Thymus (tissue), 11 donors: ENCODE data around the gene SUPT4H1. TPM values are rescaled to one million over a fixed set of nuclear protein-coding genes. Genes with fewer than 3 reads are reported as not detected.

Experiments used
- DNase-seq, 9 donors: peaks; one replicate each; pipeline ENCODE4 v3.0.0-alpha.2; 2013; ENCODE audit warnings: low spot score in 9 of 9, low read depth in 6 of 9, missing footprints in 1 of 9
- H3K27ac ChIP-seq, 2 donors: one replicate each; pipeline ENCODE4 v1.5.1; 2013; ENCODE audit warnings: control low read depth in 1 of 2, low read depth in 1 of 2, low read length in 1 of 2, mild to moderate bottlenecking in 1 of 2, moderate library complexity in 1 of 2
- H3K27me3 ChIP-seq, 2 donors: one replicate each; pipeline ENCODE4 v1.5.1; 2013; ENCODE audit warnings: low read length in 1 of 2; ENCODE audit not compliant: control insufficient read depth in 2 of 2, insufficient read depth in 1 of 2
- H3K36me3 ChIP-seq, 2 donors: one replicate each; pipeline ENCODE4 v1.5.1; 2013; ENCODE audit warnings: low read length in 1 of 2, mild to moderate bottlenecking in 1 of 2, moderate library complexity in 1 of 2; ENCODE audit not compliant: control insufficient read depth in 2 of 2, insufficient read depth in 2 of 2
- H3K4me1 ChIP-seq, 2 donors: one replicate each; pipeline ENCODE4 v1.5.1; 2013; ENCODE audit warnings: low read length in 2 of 2; ENCODE audit not compliant: control insufficient read depth in 2 of 2, insufficient read depth in 2 of 2
- H3K4me3 ChIP-seq, 2 donors: one replicate each; pipeline ENCODE4 v1.5.1; 2013; ENCODE audit warnings: low read length in 2 of 2, control low read depth in 1 of 2, mild to moderate bottlenecking in 1 of 2
- H3K9me3 ChIP-seq, 2 donors: one replicate each; pipeline ENCODE4 v1.5.1; 2013; ENCODE audit warnings: low read length in 1 of 2, mild to moderate bottlenecking in 1 of 2; ENCODE audit not compliant: control insufficient read depth in 2 of 2, insufficient read depth in 1 of 2
- WGBS: extraction: QIAGEN DNeasy Blood & Tissue Kit; methylation state at CpG from one replicate; pipeline ENCODE4 v1.1.7; 2013; 5-methylcytosine and 5-hydroxymethylcytosine counted together
- polyA plus RNA-seq: library from polyadenylated mRNA; stranded (reverse); fragments of 200-250 nt; gene quantifications from one replicate; pipeline ENCODE4 v1.2.3, GENCODE V29; 2013
- total RNA-seq: library from RNA; stranded (reverse); fragments of 120-200 nt; gene quantifications from one replicate; pipeline ENCODE4 v1.2.4, GENCODE V29; 2013
- donor health status: healthy.

The SUPT4H1 gene
- total and polyA plus RNA-seq, 2 donors: 103 to 119 TPM

DNA sequence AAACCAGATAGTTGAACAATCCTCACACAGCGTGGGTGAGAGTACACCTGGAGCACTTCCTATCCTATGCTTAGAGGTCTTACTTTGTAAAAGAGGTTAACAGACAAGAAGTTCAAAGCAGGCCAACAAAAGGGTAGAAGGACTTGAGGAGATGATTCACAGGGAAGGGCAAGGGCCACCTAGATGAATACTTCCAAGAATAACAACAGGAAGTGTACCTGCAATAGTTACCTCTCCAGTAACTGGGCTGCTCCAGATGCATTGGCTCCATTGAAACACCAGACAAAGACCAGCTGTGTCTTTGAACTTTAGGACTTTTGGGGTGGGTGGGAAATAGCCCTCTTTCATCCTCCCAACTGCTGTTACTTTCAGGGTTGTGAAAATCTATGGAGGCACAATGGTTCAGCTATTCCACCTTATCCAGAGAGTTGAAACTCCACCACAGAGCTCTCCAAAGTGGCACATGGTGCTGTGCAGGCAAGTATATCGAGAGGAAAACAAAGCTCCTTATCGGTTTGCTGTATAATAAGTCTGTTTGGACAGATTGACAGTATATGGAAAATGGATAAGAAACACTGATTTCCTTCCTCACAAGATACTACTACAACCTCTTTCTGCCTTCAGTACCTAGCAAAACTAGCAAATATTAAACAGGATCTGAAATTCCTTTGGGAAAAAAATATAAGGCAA lies 42.7 kb upstream of the SUPT4H1 start:
- Histone ChIP-seq H3K27me3 (no peaks in the 10 kb centered on the region), H3K4me3 (no peak overlapping the region), H3K4me1 (peaks cover 6 to 12% of the 10 kb centered on the region in 2 donors), H3K27ac (no peak overlapping the region), H3K36me3 (no peaks in the 10 kb centered on the region), H3K9me3 (no peaks in the 10 kb centered on the region)
- 79% methylated on average over 3 of the region's 3 CpGs for WGBS
- peak in 1 of 9 donors; percentile 41 for DNase-seq

DNA sequence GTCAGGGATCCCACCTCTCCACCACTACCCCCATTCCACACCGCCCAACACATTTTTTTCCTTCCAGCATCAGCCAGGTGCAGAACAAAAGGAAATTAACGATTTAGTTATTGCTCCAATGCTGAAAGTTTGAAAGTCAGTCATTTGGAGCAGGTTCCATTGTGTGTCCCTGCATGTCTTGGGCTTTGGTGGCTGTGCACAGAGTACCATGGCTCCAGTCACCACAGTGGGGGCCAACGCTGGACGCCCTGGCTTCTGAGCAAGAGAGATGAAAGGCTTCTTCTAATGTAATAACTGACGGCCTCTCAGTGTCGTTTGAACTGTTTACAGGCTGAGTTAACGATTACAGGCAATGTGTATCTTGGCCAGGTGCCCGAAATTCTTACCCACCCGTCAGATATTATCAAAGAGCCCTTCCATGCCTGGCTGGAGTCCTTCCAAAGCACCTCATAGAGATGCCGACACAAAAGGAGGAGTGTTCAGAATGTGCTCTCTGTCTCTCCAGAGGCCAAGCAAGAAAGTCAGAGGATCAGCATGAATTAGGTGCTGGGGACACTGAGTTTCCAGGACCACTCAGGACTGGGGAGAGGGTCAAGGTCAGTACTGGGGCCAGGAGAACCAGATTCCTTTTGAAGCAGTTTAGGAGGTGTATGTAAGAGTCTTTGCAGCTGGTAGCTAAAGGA lies 39.4 kb upstream of the SUPT4H1 start:
- Histone ChIP-seq H3K4me3 (no peak overlapping the region), H3K27ac (no peak overlapping the region), H3K9me3 (no peaks in the 10 kb centered on the region), H3K27me3 (no peaks in the 10 kb centered on the region), H3K36me3 (no peaks in the 10 kb centered on the region), H3K4me1 (peaks cover 20 to 25% of the 10 kb centered on the region in 2 donors)
- DNase-seq: no peak
- WGBS: 89% methylated on average over 10 of the region's 10 CpGs

DNA sequence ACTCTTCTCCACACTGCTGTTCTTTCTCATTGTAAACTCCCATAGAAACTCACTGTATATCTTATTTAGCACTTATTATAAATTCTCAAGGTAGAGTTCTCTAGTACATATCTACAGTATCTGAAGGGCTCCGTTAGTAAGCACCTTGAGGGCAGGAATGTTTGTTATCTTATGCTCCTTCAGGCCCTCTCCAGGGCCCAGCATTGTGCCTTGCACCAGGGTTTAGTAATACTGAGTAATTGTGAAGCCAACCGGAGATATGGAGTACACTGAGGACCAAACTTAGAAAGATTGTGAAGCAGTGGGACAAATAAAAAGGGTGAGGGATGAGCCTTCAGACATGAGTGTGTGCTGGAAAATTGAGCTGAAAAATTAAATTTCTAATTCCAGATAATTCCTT lies 38.9 kb upstream of the SUPT4H1 start:
- H3K27ac ChIP-seq: no peak overlapping the region
- no peak for DNase-seq
- no peak overlapping the region for H3K4me3 ChIP-seq
- WGBS: 97% methylated on average over 2 of the region's 2 CpGs
- H3K36me3 ChIP-seq: no peaks in the 10 kb centered on the region
- no peaks in the 10 kb centered on the region for H3K27me3 ChIP-seq
- peaks cover 20 to 25% of the 10 kb centered on the region in 2 donors for H3K4me1 ChIP-seq
- H3K9me3 ChIP-seq: no peaks in the 10 kb centered on the region

DNA sequence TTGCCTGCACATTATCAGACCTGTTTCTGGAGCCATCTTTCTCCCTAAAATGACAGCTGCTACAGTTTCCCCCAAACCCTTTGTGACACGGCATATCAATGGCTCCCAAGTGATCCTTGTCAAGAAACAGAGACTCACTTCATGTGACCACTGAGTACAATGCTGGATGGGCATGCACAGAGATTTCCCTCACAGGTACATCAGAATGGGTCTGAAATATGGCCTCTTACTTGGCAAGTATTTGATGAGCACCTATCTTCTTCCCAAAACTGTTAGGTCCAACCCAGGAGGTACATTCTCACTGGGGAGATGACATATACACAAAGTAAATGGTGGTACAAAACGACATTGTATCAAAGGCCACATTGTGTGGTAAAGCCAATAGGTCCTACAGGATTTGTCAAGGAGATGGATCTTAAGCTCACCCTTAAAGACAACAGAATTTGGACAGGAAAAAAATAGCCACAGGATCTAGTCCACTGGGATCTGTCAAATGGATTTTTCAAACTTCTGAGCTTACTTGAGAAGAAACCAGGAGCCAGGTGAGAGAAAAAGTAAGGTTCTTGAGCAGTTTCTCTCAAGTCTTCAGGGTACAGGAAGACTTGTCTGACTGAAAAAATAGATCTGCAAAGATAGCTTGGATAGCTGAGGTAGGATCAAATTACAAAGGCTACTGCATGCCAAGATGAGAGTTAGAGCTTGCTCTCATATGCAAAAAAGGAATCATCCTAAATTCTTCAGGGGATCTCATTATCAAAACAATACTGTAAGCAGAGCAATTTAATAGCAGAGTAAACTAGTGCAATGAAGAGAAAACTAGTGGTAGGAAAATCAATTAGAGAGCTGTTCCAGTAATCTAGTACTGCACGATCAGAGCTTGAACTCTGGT lies 36.5 kb upstream of the SUPT4H1 start:
- Histone ChIP-seq H3K9me3 (no peaks in the 10 kb centered on the region), H3K4me1 (peaks cover 15 to 20% of the 10 kb centered on the region in 2 donors), H3K27ac (peak overlapping the region; percentile 36 to 70), H3K4me3 (no peak overlapping the region), H3K27me3 (no peaks in the 10 kb centered on the region), H3K36me3 (no peaks in the 10 kb centered on the region)
- 95% methylated on average over 3 of the region's 3 CpGs for WGBS
- DNase-seq: no peak

DNA sequence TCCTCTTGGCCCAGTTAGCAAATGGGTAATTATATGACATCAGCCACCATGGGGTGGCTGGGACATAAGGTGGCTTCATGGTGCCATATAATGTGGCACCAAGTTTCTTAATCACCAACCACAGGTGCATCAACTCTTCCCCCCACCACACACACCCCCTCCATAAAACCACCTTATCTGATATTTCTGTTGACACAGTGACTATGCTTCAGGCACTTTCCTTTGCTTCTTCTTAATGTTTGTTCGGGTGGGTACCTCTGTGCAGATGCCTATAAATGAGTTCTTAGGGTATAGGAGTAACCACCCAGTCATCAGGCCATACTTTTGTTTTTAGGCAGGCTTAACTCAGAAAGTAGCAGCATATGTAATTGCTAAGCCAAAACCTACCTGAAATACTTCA lies 35.8 kb upstream of the SUPT4H1 start:
- peaks cover 17 to 22% of the 10 kb centered on the region in 2 donors for H3K4me1 ChIP-seq
- no peaks in the 10 kb centered on the region for H3K36me3 ChIP-seq
- H3K9me3 ChIP-seq: no peaks in the 10 kb centered on the region
- H3K27ac ChIP-seq: peak overlapping the region in 1 of 2 donors; percentile 70
- DNase-seq: peak in 1 of 9 donors; percentile 49
- H3K27me3 ChIP-seq: no peaks in the 10 kb centered on the region
- no peak overlapping the region for H3K4me3 ChIP-seq
- WGBS: 10% methylated on average over 1 of the region's 1 CpG

DNA sequence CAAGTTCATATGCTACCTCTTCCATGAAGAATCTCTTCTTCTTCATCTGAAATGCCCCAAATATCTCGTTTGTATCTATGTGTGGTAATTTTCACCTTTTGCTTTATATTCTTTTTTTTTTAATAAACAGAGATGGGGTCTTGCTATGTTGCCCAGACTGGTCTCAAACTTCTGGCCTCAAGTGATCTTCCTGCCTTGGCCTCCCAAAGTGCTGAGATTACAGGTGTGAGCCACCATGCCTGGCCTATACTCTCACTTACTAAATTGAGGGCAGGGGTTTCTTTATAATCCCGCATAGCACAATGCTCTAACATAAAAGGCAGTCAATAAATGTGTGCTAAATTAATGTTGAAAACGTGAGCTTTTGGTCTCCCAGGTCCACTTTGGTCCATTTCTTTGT lies 34.7 kb upstream of the SUPT4H1 start:
- H3K27me3 ChIP-seq: no peaks in the 10 kb centered on the region
- peaks cover 22 to 31% of the 10 kb centered on the region in 2 donors for H3K4me1 ChIP-seq
- 98% methylated on average over 3 of the region's 3 CpGs for WGBS
- H3K36me3 ChIP-seq: no peaks in the 10 kb centered on the region
- DNase-seq: no peak
- no peaks in the 10 kb centered on the region for H3K9me3 ChIP-seq
- H3K27ac ChIP-seq: no peak overlapping the region
- H3K4me3 ChIP-seq: no peak overlapping the region

DNA sequence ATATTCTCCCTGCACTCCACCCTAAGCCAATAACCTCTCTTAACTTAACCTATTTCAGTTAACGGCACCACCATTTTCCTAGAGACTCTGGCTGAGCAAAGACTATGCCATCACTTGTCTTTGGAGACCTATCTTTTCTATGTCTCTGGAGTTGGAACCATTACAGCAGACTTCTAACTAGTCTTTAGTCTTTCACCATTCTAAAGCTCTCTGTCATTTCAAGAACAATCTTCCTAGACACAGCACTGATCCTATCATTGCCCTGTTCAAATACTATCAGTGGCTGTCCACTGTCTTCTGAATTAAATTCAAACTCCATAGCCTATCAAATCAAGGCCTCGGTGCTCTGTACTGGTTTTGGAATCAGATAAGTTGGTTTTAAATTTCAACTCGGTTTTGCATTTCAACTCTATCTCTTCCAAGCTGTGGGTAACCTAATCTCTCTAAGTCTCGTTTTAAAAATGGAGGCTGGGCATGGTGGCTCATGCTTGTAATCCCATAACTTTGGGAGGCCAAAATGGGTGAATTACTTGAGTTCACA lies 33.4 kb upstream of the SUPT4H1 start:
- no peaks in the 10 kb centered on the region for H3K9me3 ChIP-seq
- peaks cover 26 to 36% of the 10 kb centered on the region in 2 donors for H3K4me1 ChIP-seq
- H3K4me3 ChIP-seq: no peak overlapping the region
- H3K27me3 ChIP-seq: no peaks in the 10 kb centered on the region
- WGBS: 83% methylated on average over 4 of the region's 4 CpGs
- no peak for DNase-seq
- no peaks in the 10 kb centered on the region for H3K36me3 ChIP-seq
- H3K27ac ChIP-seq: no peak overlapping the region

DNA sequence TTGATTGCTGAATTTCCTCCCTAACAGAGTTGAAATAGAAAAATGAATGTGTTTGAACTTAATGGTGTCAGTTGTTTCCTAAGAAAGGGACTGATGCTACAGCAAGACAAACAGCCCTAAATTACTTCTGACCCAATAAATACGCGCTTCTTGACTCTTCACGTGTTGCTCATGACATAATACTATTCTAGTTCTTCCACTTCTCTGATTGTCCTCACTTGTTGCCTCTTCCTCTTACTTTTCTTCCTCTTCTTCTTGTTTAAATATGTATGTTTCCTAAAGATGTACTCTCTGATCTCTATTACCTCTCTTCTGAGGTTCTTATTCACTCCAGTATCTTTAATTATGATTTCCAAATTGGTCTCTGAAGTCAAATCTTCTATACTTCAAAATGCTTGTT lies 32.9 kb upstream of the SUPT4H1 start:
- H3K27me3 ChIP-seq: no peaks in the 10 kb centered on the region
- H3K27ac ChIP-seq: no peak overlapping the region
- no peak overlapping the region for H3K4me3 ChIP-seq
- WGBS: 93% methylated on average over 3 of the region's 3 CpGs
- no peaks in the 10 kb centered on the region for H3K36me3 ChIP-seq
- H3K4me1 ChIP-seq: peaks cover 30 to 42% of the 10 kb centered on the region in 2 donors
- no peak for DNase-seq
- no peaks in the 10 kb centered on the region for H3K9me3 ChIP-seq
